HUDEP-2 (cell line): Measurements from ENCODE around the gene RAB3A.

Experiments
- DNase-seq, 76 experiments: peaks; one replicate each; lab custom pipeline; 2025; ENCODE audit not compliant: unreplicated experiment in 76 of 76; lab: John Stamatoyannopoulos, UW

The RAB3A gene

GRCh38 chr19:18155095-18156087 lies 48.5 kb downstream of the RAB3A start:
- DNase-seq: peak in 47 of 76 experiments; percentile 15 to 81 (median 50)

GRCh38 chr19:18153556-18154134 lies 50.2 kb downstream of the RAB3A start:
- peak in 6 of 76 experiments; percentile 19 to 86 (median 40) for DNase-seq

- peak in 75 of 76 experiments; percentile 62 to 100 (median 99) for DNase-seq
Observed at GRCh38 chr19:18152817-18153555, 50.9 kb downstream of the RAB3A start, which contains the start of gene PIK3R2. Gene PIK3R2 (plus strand): TSS chr19:18153163. CDS start chr19:18155880, 2,717 bp downstream.

GRCh38 chr19:18152442-18152816 lies 51.4 kb downstream of the RAB3A start:
- peak; percentile 83 to 100 (median 99) for DNase-seq

GRCh38 chr19:18150776-18151624 lies 52.8 kb downstream of the RAB3A start:
- DNase-seq: no peak

- DNase-seq: no peak
Observed at GRCh38 chr19:18149596-18149975, 54.3 kb downstream of the RAB3A start.

- DNase-seq: no peak
Observed at GRCh38 chr19:18147396-18147795, 56.4 kb downstream of the RAB3A start.
